ENCODE results near the gene STK32A.

- TF ChIP-seq, protein P1, sequence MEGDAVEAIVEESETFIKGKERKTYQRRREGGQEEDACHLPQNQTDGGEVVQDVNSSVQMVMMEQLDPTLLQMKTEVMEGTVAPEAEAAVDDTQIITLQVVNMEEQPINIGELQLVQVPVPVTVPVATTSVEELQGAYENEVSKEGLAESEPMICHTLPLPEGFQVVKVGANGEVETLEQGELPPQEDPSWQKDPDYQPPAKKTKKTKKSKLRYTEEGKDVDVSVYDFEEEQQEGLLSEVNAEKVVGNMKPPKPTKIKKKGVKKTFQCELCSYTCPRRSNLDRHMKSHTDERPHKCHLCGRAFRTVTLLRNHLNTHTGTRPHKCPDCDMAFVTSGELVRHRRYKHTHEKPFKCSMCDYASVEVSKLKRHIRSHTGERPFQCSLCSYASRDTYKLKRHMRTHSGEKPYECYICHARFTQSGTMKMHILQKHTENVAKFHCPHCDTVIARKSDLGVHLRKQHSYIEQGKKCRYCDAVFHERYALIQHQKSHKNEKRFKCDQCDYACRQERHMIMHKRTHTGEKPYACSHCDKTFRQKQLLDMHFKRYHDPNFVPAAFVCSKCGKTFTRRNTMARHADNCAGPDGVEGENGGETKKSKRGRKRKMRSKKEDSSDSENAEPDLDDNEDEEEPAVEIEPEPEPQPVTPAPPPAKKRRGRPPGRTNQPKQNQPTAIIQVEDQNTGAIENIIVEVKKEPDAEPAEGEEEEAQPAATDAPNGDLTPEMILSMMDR (IDR thresholded peaks at IDR 0.05; ENCODE audit: low read depth, low read length) = no peak
- no peak for TF ChIP-seq MAX (IDR thresholded peaks at IDR 0.05; ENCODE audit: low read depth, low read length)
- TF ChIP-seq POLR2A (IDR thresholded peaks at IDR 0.05; ENCODE audit: extremely low read depth, insufficient read length) = no peak
These were observed 196.8 kb downstream of the STK32A start for GRCh38 chr5:147431586-147431985.

All from NB4 (cell line).